Measurements from ENCODE around the gene CPZ. TPM values are rescaled to one million over a fixed set of nuclear protein-coding genes. Genes with fewer than 3 reads are reported as not detected.
"Not testable (repeated sequence)": the region's sequence is repeated elsewhere in the genome, so short reads cannot be mapped to it uniquely, and the experiment has no call there.

The CPZ gene
- total and polyA plus RNA-seq, 11 donors, result 0.13 to 4.8 (median 0.26) TPM; not detected in 2

DNA sequence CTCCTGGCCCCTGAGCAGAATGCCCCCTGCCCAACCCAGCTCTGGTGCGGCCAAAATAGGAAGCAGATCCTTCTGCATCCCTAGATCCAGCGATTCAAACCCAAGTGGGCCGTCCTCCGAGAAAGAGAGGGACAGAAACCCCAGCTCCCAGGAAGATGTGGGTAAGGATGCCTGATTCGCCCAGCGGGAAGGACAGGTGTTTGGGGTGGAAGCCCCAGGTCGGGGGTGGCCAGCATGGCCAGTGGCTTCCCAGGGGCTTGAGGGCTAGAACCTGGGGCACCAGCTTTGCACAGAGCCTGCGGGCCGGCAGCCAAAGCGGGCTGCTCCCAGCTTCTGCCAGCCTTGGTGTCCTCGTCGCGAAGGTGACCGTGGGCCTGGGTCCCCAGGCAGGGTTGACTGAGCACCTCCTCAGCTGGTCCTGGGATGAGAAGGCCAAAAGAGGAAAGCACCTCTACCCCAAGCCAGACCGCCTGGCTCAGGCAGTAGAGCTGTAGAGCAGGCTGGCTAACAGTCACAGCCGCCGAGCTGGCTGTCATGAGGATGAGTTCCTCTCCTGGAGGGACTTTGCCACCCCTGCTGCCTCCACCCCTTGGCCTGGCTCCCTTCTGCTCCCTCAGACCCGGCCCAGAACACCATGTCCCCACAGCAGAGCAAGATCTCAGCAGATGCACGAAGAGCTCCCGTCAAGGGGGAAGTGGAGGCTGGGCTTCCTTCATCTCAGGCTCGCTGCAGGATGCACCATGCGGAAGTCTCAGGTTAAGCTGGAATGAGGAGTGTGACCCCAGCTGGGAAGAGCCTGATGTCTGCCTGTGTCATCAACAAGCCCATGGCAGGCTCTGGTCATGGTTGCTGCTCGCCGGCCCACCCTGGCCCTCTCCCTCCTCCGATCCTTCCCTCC lies 59.9 kb downstream of the CPZ start:
- H3K4me3 ChIP-seq, result no peak overlapping the region
- peaks cover 0 to 33% (median 4%) of the 10 kb centered on the region in 9 donors for H3K27me3 ChIP-seq
- no peak overlapping the region for H3K27ac ChIP-seq
- TF ChIP-seq, protein P1, sequence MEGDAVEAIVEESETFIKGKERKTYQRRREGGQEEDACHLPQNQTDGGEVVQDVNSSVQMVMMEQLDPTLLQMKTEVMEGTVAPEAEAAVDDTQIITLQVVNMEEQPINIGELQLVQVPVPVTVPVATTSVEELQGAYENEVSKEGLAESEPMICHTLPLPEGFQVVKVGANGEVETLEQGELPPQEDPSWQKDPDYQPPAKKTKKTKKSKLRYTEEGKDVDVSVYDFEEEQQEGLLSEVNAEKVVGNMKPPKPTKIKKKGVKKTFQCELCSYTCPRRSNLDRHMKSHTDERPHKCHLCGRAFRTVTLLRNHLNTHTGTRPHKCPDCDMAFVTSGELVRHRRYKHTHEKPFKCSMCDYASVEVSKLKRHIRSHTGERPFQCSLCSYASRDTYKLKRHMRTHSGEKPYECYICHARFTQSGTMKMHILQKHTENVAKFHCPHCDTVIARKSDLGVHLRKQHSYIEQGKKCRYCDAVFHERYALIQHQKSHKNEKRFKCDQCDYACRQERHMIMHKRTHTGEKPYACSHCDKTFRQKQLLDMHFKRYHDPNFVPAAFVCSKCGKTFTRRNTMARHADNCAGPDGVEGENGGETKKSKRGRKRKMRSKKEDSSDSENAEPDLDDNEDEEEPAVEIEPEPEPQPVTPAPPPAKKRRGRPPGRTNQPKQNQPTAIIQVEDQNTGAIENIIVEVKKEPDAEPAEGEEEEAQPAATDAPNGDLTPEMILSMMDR (IDR thresholded peaks at IDR 0.05), result no peak
- TF ChIP-seq POLR2A (IDR thresholded peaks at IDR 0.05), result no peak
- 70 to 75% (median 74%) methylated on average over 19 to 25 of the region's 25 CpGs for WGBS, 4 donors
- ATAC-seq, result no peak
- no peaks in the 10 kb centered on the region for H3K9me3 ChIP-seq
- DNase-seq, result peak in 1 of 5 donors; percentile 13
- H3K4me1 ChIP-seq, result no peaks in the 10 kb centered on the region
- no peaks in the 10 kb centered on the region for H3K36me3 ChIP-seq
- intact Hi-C loops (cut with DNase I), result no loop called here

DNA sequence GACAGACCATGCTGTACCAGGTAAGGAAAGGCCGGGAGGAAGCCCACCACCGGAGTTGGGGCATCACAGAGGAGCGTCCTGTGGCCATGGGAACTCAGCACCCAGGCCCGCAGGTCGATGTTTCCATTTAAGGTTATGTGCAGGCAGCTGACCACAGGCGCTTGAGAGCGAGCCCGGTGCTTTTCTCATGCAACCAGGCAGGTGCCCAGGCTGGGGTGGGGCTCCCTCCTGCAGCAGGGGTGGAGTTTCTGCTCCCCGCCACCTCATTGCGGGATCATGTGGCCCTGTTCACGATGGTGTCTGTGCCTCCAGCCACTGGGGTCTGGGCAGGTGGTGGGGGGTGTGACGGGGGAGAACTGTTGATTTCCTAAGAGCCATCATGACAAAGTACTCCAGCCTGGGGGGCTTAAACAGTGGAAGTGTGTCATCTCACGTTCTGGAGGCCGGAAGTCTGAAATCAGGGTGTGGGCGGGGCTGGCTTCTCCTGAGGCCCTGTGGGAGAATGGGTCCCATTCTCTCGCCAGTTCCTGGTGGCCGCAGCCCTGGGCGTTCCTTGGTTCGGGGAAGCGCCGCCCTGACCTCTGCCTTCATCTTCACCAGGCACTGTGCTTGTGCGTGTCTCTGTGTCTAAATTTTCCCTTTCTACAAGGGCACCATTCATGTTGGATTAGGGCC lies 60.9 kb downstream of the CPZ start:
- no peaks in the 10 kb centered on the region for H3K4me1 ChIP-seq
- H3K27ac ChIP-seq, result no peak overlapping the region
- no peaks in the 10 kb centered on the region for H3K36me3 ChIP-seq
- H3K4me3 ChIP-seq, result no peak overlapping the region
- no peaks in the 10 kb centered on the region for H3K9me3 ChIP-seq
- intact Hi-C loops (cut with DNase I), result no loop called here
- H3K27me3 ChIP-seq, result peaks cover 0 to 31% (median 4%) of the 10 kb centered on the region in 9 donors
- TF ChIP-seq, protein P1 (IDR thresholded peaks at IDR 0.05), result no peak
- WGBS, 4 donors, result 71 to 78% (median 74%) methylated on average over 16 to 22 of the region's 22 CpGs
- ATAC-seq (no peak), DNase-seq (peak in 1 of 5 donors; percentile 6)

DNA sequence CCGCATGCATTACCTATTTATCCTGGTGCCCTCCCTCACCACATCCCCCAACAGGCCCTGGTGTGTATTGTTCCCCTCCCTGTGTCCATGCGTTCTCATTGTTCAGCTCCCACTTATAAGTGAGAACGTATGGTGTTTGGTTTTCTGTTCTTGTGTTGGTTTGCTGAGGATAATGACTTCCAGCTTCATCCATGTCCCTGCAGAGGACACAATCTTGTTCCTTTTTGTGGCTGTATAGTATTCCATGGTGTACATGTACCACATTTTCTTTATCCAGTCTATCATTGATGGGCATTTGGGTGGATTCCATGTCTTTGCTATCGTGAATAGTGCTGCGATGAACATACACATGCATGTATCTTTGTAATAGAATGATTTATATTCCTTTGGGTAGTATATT lies 61.6 kb downstream of the CPZ start:
- H3K9me3 ChIP-seq; H3K36me3 ChIP-seq; H3K4me1 ChIP-seq; ATAC-seq; H3K27ac ChIP-seq; H3K4me3 ChIP-seq; intact Hi-C loops (cut with DNase I); DNase-seq: not testable (repeated sequence)
- WGBS, 4 donors, result 87 to 94% (median 91%) methylated on average over 5 of the region's 5 CpGs
- peaks cover 0 to 25% (median 3%) of the 10 kb centered on the region in 9 donors for H3K27me3 ChIP-seq

DNA sequence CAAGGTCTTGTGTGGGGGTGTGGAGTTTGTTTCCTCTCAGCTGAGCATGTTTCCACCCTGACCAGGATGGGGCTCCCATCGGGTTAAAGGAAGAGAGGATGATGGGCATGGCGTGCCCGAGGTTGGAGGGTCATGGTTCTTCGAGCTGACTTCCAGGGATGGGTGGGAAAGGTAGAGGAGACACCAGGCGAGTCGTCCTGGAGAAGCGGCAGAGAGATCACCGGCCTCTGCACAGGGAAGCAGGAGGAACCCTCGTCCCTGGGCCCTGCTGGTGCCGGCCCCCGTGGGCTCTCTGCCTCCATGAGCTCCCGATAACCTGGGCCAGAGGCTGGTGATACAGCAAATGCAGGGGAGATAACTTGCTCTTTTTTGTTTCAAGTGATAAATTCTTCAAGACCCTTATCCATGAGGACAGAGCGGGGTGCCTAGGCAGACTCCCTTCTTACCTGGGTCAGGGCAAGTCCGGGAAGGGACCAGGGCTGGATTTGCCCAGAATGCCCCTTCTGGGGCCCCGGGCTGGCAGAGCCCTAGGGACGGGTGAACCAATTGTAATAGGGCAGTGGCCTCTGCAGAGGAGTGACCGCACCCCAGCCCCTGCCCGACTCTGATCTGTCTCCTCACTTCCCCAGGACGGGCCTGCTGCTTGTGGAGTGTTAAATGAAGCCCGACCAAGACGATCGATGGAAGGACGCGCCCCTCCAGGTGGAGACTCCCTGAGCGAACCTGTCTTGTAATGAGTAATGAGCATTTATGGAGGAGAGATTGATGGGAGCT lies 63.0 kb downstream of the CPZ start:
- peaks cover 0 to 22% (median 0%) of the 10 kb centered on the region in 9 donors for H3K27me3 ChIP-seq
- peak in 1 of 5 donors; percentile 12 for DNase-seq
- H3K9me3 ChIP-seq, result no peaks in the 10 kb centered on the region
- ATAC-seq, result no peak
- H3K36me3 ChIP-seq, result no peaks in the 10 kb centered on the region
- H3K27ac ChIP-seq, result no peak overlapping the region
- TF ChIP-seq, protein P1 (IDR thresholded peaks at IDR 0.05), result no peak
- no peak for TF ChIP-seq POLR2A (IDR thresholded peaks at IDR 0.05)
- H3K4me1 ChIP-seq, result no peaks in the 10 kb centered on the region
- intact Hi-C loops (cut with DNase I), result no loop called here
- no peak overlapping the region for H3K4me3 ChIP-seq
- 79 to 84% (median 82%) methylated on average over 25 of the region's 25 CpGs for WGBS, 4 donors

Data from heart left ventricle (tissue), 16 donors.